Measurements from ENCODE around the gene TAF5L. TPM values are rescaled to one million over a fixed set of nuclear protein-coding genes. Genes with fewer than 3 reads are reported as not detected.

The TAF5L gene
- total and polyA plus RNA-seq, 10 of the 15 experiments (the other 5 are each of a cell fraction or from before 2014, with no cell fraction given), result 1.1 to 26.2 (median 19.1) TPM

GRCh38 chr1:229637746-229638145 lies 11.8 kb upstream of the TAF5L start:
- H3K79me2 ChIP-seq (ENCODE audit: control insufficient read depth, insufficient read depth, low read length), result peaks cover 9% of the 10 kb centered on the region
- FAIRE-seq, result no peak
- ChIA-PET RAD21 (ENCODE audit: unreplicated experiment) (interaction anchor here (1.2 kb wide), 1 partner anchor 23 kb away, joined by 3 read pairs; no protein-coding TSS in a partner anchor), SMC1A (ENCODE audit: uncharacterized antibody, unreplicated experiment) (no interaction called here), POLR2A (no interaction called here), CTCF (no interaction called here)
- no peaks in the 10 kb centered on the region for H3K9me3 ChIP-seq (replicated peaks; ENCODE audit: control insufficient read depth, insufficient read depth, low read length)
- no peaks in the 10 kb centered on the region for H3K27me3 ChIP-seq (replicated peaks in 1 of 2; ENCODE audit: control insufficient read depth in 2 of 2, insufficient read depth in 2 of 2, low read length in 1 of 2)
- peaks cover 30 to 32% of the 10 kb centered on the region in 2 experiments for H3K36me3 ChIP-seq (ENCODE audit: control insufficient read depth in 2 of 2, insufficient read depth in 2 of 2, low read length in 1 of 2)
- H3K4me1 ChIP-seq (ENCODE audit: control insufficient read depth, insufficient read depth, low read length), result no peaks in the 10 kb centered on the region; the same call in 1 of the 2 replicates
- H4K20me1 ChIP-seq (ENCODE audit: control insufficient read depth, insufficient read depth), result no peaks in the 10 kb centered on the region; the same call in 1 of the 2 replicates
- BruUV-seq (replicated peaks), result no TSS peak
- intact Hi-C loops (cut with micrococcal nuclease; ENCODE audit: unreplicated experiment), result no loop called here
- WGBS (ENCODE audit: insufficient coverage, insufficient replicate concordance, low lambda C conversion rate, missing lambda C conversion rate), result 98% methylated on average over 12 of the region's 12 CpGs
- no peak overlapping the region for H3K4me3 ChIP-seq
- no peak for DNase-seq (ENCODE audit: low read depth, low spot score)
- no peak overlapping the region for H2AFZ ChIP-seq (ENCODE audit: control insufficient read depth, low read depth, low read length)
- TF ChIP-seq RAD51 (IDR thresholded peaks at IDR 0.05) (no peak), NR2F1 (conservative IDR thresholded peaks at IDR 0.05) (no peak), CEBPZ (IDR thresholded peaks at IDR 0.05; ENCODE audit: low read depth, low read length) (no peak)
- no peak overlapping the region for H3K27ac ChIP-seq (ENCODE audit: control insufficient read depth, insufficient read depth)
- in situ Hi-C loops (cut with MboI), result no loop called here
- ATAC-seq, result no peak
- no peak overlapping the region for H3K4me2 ChIP-seq (ENCODE audit: control insufficient read depth, insufficient read depth)
- H3K9ac ChIP-seq (ENCODE audit: control insufficient read depth, insufficient read depth, low read length), result no peak overlapping the region

GRCh38 chr1:229636042-229636441 lies 10.1 kb upstream of the TAF5L start:
- CTCF ChIA-PET, result no interaction called here
- in situ Hi-C loops (cut with MboI) (no loop called here), intact Hi-C loops (cut with micrococcal nuclease; ENCODE audit: unreplicated experiment) (no loop called here)
- Histone ChIP-seq H3K27ac (ENCODE audit: control insufficient read depth, insufficient read depth) (no peak overlapping the region), H3K9ac (ENCODE audit: control insufficient read depth, insufficient read depth, low read length) (no peak overlapping the region), H3K4me1 (ENCODE audit: control insufficient read depth, insufficient read depth, low read length) (no peaks in the 10 kb centered on the region), H4K20me1 (ENCODE audit: control insufficient read depth, insufficient read depth) (no peaks in the 10 kb centered on the region; the same call in 1 of the 2 replicates), H3K4me2 (ENCODE audit: control insufficient read depth, insufficient read depth) (no peak overlapping the region), H3K9me3 (replicated peaks; ENCODE audit: control insufficient read depth, insufficient read depth, low read length) (no peaks in the 10 kb centered on the region), H3K4me3 (no peak overlapping the region), H2AFZ (ENCODE audit: control insufficient read depth, low read depth, low read length) (no peak overlapping the region), H3K79me2 (ENCODE audit: control insufficient read depth, insufficient read depth, low read length) (peaks cover 18% of the 10 kb centered on the region), H3K36me3 (ENCODE audit: control insufficient read depth in 2 of 2, insufficient read depth in 2 of 2, low read length in 1 of 2) (peaks cover 27% of the 10 kb centered on the region in 2 experiments), H3K27me3 (replicated peaks in 1 of 2; ENCODE audit: control insufficient read depth in 2 of 2, insufficient read depth in 2 of 2, low read length in 1 of 2) (no peaks in the 10 kb centered on the region)
- RAD21 ChIA-PET (ENCODE audit: unreplicated experiment), result no interaction called here
- FAIRE-seq (no peak), ATAC-seq (no peak), DNase-seq (ENCODE audit: low read depth, low spot score) (no peak)
- SMC1A ChIA-PET (ENCODE audit: uncharacterized antibody, unreplicated experiment), result no interaction called here
- TF ChIP-seq MTA2 (IDR thresholded peaks at IDR 0.05; ENCODE audit: low read depth), result no peak
- TF ChIP-seq POLR2A (IDR thresholded peaks at IDR 0.05; ENCODE audit: low read depth, low read length), result peak; percentile 20; the same call in 1 of the 2 replicates
- no peak for TF ChIP-seq ASH2L (IDR thresholded peaks at IDR 0.05; ENCODE audit: borderline replicate concordance, low read depth)
- TF ChIP-seq PRDM15 (CRISPR knock-in tag; IDR thresholded peaks at IDR 0.05), result no peak
- no peak for TF ChIP-seq CHD2 (IDR thresholded peaks at IDR 0.05; ENCODE audit: borderline replicate concordance, low read depth, low read length)
- no TSS peak for BruUV-seq (replicated peaks)
- POLR2A ChIA-PET, result no interaction called here
- 98% methylated on average over 9 of the region's 9 CpGs for WGBS (ENCODE audit: insufficient coverage, insufficient replicate concordance, low lambda C conversion rate, missing lambda C conversion rate)

All from GM12878 (cell line).